ENCODE results near the gene ARHGAP32.

The ARHGAP32 gene

GRCh38 chr11:129192150-129192549 lies at the start of gene ARHGAP32:
Gene ARHGAP32 (minus strand): TSS chr11:129192325. CDS start chr11:129192198, 127 bp downstream.
- in situ Hi-C loops (cut with MboI; ENCODE audit: low sequenced_read_pairs) = no loop called here

GRCh38 chr11:129239207-129239606 lies 47.1 kb upstream of the ARHGAP32 start:
- in situ Hi-C loops (cut with MboI; ENCODE audit: low sequenced_read_pairs) = no loop called here

DNA sequence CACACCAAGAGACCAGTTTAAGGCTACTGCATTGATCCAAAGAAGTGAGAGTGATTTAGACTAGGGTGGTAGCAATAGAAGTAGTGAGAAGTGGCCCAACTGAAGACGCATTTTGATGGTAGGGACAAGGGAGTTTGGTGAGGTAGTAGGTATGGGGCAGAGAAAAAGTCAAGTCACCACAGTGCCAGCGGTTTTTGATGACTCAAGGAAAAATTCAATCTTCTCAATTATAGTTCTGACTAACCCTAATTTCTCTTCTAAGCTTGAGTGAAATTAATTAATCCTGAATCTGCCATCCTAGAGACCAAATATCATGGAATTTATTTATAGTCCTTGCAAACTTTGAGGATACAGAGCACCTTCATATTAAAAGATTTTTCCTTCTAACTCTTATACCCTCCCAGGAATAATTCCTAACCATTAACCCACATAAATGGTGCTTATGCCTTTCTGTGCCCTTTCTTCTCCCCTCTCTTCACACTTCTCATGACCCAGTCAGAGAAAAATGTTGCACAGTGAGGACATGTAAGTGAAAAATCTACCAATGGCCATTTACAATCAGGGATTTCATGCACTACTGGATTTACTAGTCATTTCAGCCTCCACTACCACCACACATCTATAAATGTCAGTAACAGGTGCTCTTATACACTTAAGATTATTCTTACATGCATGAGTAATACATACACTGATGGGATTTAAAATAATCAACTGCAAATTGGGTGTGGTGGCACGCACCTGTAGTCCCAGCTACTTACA lies 45.9 kb upstream of the ARHGAP32 start:
- in situ Hi-C loops (cut with MboI; ENCODE audit: low sequenced_read_pairs) = no loop called here

DNA sequence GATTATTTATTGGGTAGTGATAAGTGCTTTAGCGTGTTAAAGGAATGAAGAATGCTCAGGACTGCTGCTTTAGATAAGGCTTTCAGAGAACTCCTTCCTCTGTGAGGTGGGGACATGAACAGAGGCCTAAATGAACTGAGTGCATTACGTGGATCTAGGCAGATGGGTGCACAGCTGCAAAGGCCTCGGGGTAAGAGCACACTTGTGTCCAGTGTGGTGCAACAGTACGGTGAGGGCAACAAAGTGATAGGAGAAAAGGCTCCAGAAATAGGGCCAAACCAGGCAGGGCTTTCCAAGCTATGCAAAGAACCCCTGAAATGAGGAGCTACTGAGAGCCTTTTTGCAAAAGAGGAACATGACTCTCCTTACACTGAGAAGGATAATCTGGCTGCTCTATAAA lies 45.3 kb upstream of the ARHGAP32 start:
- in situ Hi-C loops (cut with MboI; ENCODE audit: low sequenced_read_pairs) = no loop called here

- in situ Hi-C loops (cut with MboI; ENCODE audit: low sequenced_read_pairs) = no loop called here
Observed at GRCh38 chr11:129236850-129237249, 44.7 kb upstream of the ARHGAP32 start.

GRCh38 chr11:129234978-129235377 lies 42.9 kb upstream of the ARHGAP32 start:
- in situ Hi-C loops (cut with MboI; ENCODE audit: low sequenced_read_pairs) = no loop called here

GRCh38 chr11:129230006-129230405 lies 37.9 kb upstream of the ARHGAP32 start:
- in situ Hi-C loops (cut with MboI; ENCODE audit: low sequenced_read_pairs) = no loop called here

DNA sequence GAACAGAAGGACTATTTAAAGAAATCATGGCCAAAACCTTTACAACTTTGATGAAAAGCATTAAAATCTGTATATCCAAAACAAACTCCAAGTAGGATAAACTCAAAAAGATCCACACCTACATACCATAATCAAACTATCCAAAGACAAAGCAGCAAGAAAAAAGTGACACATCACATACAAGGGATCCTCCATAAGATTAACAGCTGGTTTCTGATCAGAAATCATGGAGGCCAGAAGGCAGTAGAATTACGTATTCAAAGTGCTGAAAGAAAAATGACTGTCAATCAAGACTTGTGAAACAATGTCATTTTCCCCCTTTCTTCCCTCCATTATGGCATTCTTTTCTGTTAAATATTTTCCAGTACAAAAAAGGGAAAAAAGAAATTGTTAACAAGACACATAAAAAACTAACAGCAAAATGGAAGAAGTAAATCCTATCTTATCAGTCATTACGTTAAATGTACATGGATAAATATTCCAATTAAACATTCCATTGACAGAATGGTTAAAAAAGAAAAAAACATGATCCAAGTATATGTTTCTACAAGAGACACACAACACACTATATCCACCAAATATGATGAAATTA lies 34.2 kb upstream of the ARHGAP32 start:
- in situ Hi-C loops (cut with MboI; ENCODE audit: low sequenced_read_pairs) = no loop called here

- in situ Hi-C loops (cut with MboI; ENCODE audit: low sequenced_read_pairs) = no loop called here
Observed at GRCh38 chr11:129225190-129225589, 33.1 kb upstream of the ARHGAP32 start.

- in situ Hi-C loops (cut with MboI; ENCODE audit: low sequenced_read_pairs) = no loop called here
Observed at GRCh38 chr11:129224538-129224937, 32.4 kb upstream of the ARHGAP32 start.

- in situ Hi-C loops (cut with MboI; ENCODE audit: low sequenced_read_pairs) = no loop called here
Observed at GRCh38 chr11:129223701-129224149, 31.6 kb upstream of the ARHGAP32 start.

DNA sequence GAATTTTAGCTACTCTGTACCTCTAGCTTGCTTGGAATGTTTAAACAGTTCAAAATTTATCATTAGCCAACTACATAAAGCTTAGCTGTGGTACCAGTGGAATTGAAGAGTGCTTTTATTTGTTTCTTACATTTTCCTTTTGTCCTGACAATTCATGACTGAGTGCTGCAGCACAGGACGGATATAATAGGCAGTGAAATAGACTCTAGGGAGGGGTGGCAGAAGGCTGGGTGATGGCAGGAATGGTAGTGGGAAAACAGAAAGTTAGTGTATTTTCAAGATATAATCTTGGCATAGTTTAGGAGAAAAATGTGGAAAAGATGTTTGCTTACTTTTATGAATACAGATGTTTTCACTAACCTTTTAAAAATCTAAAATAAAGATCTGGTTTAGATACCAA lies 31.1 kb upstream of the ARHGAP32 start:
- in situ Hi-C loops (cut with MboI; ENCODE audit: low sequenced_read_pairs) = no loop called here

DNA sequence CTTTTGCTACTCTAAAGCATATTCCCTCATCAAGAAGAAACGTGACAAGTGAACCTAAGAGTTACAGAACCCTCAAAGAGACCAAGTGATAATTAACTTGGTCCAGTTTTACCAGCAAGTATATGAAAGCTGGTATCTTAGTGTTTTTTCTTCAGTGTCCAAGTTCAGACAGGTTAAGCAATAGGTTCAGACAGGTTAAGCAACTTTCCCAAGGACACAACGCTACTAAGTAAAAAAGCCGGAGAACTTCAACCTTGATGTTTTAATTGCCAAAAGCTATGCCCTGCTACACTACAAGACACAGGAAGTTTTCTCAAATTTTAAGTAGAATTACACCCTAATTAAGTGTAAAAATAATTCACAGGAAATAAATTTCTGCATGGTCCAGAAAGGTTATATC lies 30.0 kb upstream of the ARHGAP32 start:
- in situ Hi-C loops (cut with MboI; ENCODE audit: low sequenced_read_pairs) = no loop called here

- in situ Hi-C loops (cut with MboI; ENCODE audit: low sequenced_read_pairs) = no loop called here
Observed at GRCh38 chr11:129215506-129216245, 23.6 kb upstream of the ARHGAP32 start.

DNA sequence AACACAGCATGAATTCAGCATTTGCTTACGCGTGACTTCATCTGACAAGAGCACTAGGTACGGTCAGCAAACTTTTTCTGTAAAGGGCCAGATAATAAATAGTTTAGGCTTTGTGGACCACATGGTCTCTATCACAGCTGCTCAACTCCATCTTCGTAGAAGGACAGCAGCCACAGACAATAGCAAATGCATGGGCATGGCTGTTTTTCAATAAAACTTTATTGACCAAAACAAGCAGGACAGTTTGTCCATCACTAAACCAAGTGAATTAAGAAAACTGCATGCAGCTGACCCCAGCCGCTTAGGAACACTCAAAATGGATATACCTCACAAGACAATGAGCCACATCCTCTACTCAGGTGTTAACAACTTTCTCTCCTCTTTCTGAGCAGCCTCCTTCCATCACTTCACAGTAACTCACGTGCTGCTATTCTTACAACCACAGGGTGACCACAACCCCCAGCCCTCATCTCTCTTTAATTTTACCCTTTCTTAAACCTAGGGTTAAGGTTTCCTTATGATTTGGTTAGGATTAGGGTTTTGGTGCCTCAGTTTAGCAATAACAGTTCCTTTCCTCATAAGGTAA lies 22.7 kb upstream of the ARHGAP32 start:
- in situ Hi-C loops (cut with MboI; ENCODE audit: low sequenced_read_pairs) = no loop called here

- in situ Hi-C loops (cut with MboI; ENCODE audit: low sequenced_read_pairs) = no loop called here
Observed at GRCh38 chr11:129213261-129213660, 21.1 kb upstream of the ARHGAP32 start.

DNA sequence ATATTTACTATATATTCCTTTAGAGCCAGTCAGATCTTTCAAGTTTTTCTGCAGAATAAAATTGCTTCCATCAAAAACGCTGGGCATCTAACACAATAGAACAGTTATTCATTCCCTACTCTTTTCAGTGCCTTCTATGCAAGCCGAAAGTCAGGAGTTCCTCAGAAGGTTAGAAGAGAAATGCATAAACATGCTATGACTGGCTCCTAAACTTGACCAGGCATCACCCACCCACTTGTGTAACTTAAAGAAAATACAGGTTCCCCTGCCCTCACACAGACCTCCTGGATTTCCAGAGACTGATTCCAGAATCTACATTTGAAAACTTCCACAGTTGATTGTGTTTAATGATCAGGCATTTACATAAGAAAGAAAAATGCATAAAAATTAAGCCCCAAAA lies 19.3 kb upstream of the ARHGAP32 start:
- in situ Hi-C loops (cut with MboI; ENCODE audit: low sequenced_read_pairs) = no loop called here

- in situ Hi-C loops (cut with MboI; ENCODE audit: low sequenced_read_pairs) = no loop called here
Observed at GRCh38 chr11:129210831-129211181, 18.7 kb upstream of the ARHGAP32 start.

DNA sequence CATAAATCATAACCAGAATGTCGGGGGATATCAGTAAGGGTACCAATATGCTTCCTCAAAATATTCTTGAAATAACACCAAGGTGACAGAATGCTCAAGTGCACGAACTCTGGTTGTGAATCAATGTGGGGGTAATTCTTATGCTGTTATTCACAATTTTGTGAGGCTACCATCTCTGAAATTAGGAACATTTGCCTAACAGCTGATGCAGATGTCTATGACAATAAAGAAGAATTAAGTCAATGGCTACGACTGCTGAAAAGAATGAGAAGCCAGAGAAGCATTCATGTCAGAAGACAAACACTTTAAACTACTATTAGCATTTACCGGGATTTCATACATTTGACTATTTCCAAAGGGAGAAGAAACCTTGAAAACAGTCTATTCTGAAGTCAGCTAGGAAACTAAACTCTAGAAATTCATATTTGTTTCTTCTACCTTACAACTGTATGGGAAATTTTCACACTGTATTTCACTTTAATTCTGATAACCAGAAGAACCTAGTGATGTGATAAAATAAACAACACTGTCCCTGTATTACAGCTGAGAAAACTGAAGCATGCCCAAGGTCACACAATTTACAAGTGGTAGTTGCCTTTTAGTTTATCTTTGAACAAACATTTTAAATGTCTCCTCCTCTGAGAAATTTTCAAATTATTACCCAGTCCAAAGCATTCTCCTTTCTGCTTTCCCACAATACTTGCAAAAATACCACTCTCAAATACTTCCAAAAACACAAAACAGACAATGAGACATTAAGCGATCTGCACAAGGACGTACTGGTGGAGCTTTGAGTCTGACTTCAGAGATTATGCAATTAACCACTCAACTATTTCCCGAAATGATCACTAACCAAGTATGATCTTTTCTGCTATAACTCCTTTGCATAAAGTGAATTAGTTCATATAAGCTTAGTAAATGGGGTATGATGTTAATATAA lies 18.0 kb upstream of the ARHGAP32 start:
- in situ Hi-C loops (cut with MboI; ENCODE audit: low sequenced_read_pairs) = no loop called here

GRCh38 chr11:129208863-129209262 lies 16.7 kb upstream of the ARHGAP32 start:
- in situ Hi-C loops (cut with MboI; ENCODE audit: low sequenced_read_pairs) = no loop called here
